Measurements from ENCODE around the gene LCORL. TPM values are rescaled to one million over a fixed set of nuclear protein-coding genes. Genes with fewer than 3 reads are reported as not detected.

The LCORL gene
- total RNA-seq, 4 donors from 2014 or later, result 26.4 to 45.9 (median 33.8) TPM

DNA sequence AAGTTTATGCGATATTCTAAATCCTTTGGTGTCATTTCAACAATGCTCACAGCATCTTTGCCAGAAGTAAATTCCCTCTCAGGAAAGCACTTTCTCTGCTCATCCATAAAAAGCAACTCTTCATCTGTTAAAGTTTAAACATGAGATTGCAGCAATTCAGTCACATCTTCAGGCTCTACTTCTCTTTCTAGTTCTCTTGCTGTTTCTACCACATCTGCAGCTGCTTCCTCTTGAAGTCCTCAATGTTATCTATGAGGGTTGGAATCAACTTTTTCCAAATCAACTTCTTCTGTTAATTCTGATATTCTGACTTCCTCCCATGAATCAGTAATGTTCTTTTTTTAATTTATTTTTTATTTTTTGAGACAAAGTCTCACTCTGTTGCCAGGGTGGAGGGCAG is 100.9 kb downstream of the LCORL start:
- intact Hi-C loops (cut with DNase I), result no loop called here
- no peak for TF ChIP-seq POLR2A (IDR thresholded peaks at IDR 0.05)
- TF ChIP-seq, protein P1, sequence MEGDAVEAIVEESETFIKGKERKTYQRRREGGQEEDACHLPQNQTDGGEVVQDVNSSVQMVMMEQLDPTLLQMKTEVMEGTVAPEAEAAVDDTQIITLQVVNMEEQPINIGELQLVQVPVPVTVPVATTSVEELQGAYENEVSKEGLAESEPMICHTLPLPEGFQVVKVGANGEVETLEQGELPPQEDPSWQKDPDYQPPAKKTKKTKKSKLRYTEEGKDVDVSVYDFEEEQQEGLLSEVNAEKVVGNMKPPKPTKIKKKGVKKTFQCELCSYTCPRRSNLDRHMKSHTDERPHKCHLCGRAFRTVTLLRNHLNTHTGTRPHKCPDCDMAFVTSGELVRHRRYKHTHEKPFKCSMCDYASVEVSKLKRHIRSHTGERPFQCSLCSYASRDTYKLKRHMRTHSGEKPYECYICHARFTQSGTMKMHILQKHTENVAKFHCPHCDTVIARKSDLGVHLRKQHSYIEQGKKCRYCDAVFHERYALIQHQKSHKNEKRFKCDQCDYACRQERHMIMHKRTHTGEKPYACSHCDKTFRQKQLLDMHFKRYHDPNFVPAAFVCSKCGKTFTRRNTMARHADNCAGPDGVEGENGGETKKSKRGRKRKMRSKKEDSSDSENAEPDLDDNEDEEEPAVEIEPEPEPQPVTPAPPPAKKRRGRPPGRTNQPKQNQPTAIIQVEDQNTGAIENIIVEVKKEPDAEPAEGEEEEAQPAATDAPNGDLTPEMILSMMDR (IDR thresholded peaks at IDR 0.05), result no peak

DNA sequence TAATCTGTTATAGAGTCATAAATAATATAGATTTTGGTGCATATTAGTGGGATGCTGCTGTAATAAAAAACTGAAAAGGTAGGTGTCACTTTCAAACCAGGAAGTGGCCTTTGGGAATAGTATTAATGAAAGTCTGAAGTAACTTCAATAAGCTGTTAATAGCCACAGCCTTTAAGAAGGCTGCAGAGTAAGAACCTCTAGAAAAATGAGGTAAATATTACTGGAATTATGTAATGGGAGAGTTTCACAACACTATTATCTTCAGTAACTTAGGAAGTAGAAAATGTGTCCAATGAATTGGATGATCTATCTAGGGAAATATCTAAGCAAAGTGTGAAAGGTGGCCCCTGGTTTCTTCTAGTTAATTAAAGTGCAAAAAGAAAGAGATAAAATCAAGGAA is 106.1 kb downstream of the LCORL start:
- no peaks in the 10 kb centered on the region for H3K27me3 ChIP-seq
- intact Hi-C loops (cut with DNase I), result no loop called here
- no peaks in the 10 kb centered on the region for H3K9me3 ChIP-seq
- DNase-seq, result no peak
- no peaks in the 10 kb centered on the region for H3K4me1 ChIP-seq
- no peak overlapping the region for H3K27ac ChIP-seq
- no peak overlapping the region for H3K4me3 ChIP-seq (replicated peaks in 1 of 3)
- no peaks in the 10 kb centered on the region for H3K36me3 ChIP-seq
- TF ChIP-seq, protein P1 (IDR thresholded peaks at IDR 0.05), result no peak
- TF ChIP-seq POLR2A (IDR thresholded peaks at IDR 0.05), result no peak

More for the DNA sequence above, 100.9 kb downstream of the LCORL start:
- no peaks in the 10 kb centered on the region for H3K4me1 ChIP-seq
- no peak for DNase-seq
- H3K4me3 ChIP-seq (replicated peaks in 1 of 3), result no peak overlapping the region
- no peaks in the 10 kb centered on the region for H3K36me3 ChIP-seq
- no peaks in the 10 kb centered on the region for H3K9me3 ChIP-seq
- no peaks in the 10 kb centered on the region for H3K27me3 ChIP-seq
- H3K27ac ChIP-seq, result no peak overlapping the region
- 92 to 100% methylated on average over 1 of the region's 1 CpG for WGBS, 2 donors

DNA sequence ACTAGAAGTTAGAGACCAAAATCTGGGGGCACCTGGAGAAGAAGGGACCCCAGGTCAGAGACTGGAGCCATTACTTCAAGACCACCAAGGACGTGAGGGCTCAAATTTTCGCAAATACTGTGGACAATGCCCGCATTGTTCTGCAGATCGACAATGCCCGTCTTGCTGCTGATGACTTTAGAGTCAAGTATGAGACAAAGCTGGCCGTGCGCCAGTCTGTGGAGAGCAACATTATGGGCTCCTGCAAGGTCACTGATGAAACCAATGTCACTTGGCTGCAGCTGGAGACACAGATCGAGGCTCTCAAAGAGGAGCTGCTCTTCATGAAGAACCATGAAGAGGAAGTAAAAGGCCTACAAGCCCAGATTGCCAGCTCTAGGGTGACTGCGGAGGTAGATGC is 109.5 kb downstream of the LCORL start:
- intact Hi-C loops (cut with DNase I), result no loop called here
- H3K27me3 ChIP-seq, result no peaks in the 10 kb centered on the region
- TF ChIP-seq, protein P1 (IDR thresholded peaks at IDR 0.05), result no peak
- no peak for TF ChIP-seq POLR2A (IDR thresholded peaks at IDR 0.05)
- no peak overlapping the region for H3K4me3 ChIP-seq (replicated peaks in 1 of 3)
- no peak overlapping the region for H3K27ac ChIP-seq
- no peaks in the 10 kb centered on the region for H3K9me3 ChIP-seq
- WGBS, 2 donors, result 85 to 96% methylated on average over 9 of the region's 9 CpGs
- H3K4me1 ChIP-seq, result no peaks in the 10 kb centered on the region
- no peak for DNase-seq
- H3K36me3 ChIP-seq, result no peaks in the 10 kb centered on the region

DNA sequence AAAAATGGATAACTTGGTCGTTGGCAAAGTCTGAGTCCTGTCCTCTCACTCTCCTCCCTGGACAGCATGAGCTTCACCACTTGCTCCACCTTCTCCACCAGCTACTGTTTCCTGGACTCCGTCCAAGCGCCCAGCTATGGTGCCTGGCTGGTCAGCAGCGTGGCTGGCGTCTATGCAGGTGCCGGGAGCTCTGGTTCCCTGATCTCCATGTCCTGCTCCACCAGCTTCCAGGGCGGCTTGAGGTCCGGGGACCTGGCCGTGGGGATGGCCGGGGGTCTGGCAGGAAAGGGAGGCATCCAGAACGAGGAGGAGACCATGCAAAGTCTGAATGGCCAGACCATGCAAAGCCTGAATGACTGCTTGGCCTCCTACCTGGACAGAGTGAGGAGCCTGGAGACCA is 109.9 kb downstream of the LCORL start:
- Histone ChIP-seq H3K27ac (no peak overlapping the region), H3K9me3 (no peaks in the 10 kb centered on the region), H3K4me3 (replicated peaks in 1 of 3) (no peak overlapping the region), H3K36me3 (no peaks in the 10 kb centered on the region), H3K27me3 (no peaks in the 10 kb centered on the region), H3K4me1 (no peaks in the 10 kb centered on the region)
- intact Hi-C loops (cut with DNase I), result no loop called here
- WGBS, 2 donors, result 97 to 99% methylated on average over 11 of the region's 11 CpGs
- no peak for DNase-seq
- TF ChIP-seq POLR2A (IDR thresholded peaks at IDR 0.05), result no peak
- TF ChIP-seq, protein P1 (IDR thresholded peaks at IDR 0.05), result no peak

DNA sequence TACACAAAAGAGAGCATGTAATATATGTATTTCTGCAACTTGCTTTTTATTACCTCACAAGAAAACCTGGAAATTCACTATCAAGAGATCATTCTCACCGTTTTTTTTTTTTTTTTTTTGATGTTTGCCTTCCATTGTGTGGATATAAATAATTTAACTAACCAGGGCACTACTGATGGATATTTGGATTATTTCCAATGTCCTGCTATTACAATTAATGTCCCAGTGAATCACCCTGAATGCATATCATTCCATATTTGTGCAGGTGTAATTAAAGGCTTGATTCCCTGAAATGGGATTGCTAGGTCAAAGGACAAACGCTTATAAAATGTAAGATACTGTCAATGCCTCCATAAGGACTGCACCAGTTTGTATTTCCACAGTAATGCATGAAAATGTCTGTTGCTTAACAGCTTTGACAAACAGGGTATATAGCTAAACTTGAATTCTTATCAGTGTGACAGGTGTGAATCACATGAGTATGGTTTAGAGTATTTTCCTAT is 123.0 kb downstream of the LCORL start:
- intact Hi-C loops (cut with DNase I), result no loop called here
- H3K9me3 ChIP-seq, result no peaks in the 10 kb centered on the region
- no peak for DNase-seq
- H3K27me3 ChIP-seq, result no peaks in the 10 kb centered on the region
- no peak overlapping the region for H3K4me3 ChIP-seq (replicated peaks in 1 of 3)
- no peaks in the 10 kb centered on the region for H3K4me1 ChIP-seq
- no peak for TF ChIP-seq POLR2A (IDR thresholded peaks at IDR 0.05)
- TF ChIP-seq, protein P1 (IDR thresholded peaks at IDR 0.05), result no peak
- no peak overlapping the region for H3K27ac ChIP-seq
- WGBS, 2 donors, result 80 to 90% methylated on average over 2 of the region's 2 CpGs
- H3K36me3 ChIP-seq, result no peaks in the 10 kb centered on the region

Data from thyroid gland (tissue), 4 donors.